SW480 (cell line): Measurements from ENCODE around the gene PCLO.
"Not testable (repeated sequence)": the region's sequence is repeated elsewhere in the genome, so short reads cannot be mapped to it uniquely, and the experiment has no call there.

ENCODE experiments used
- DNase-seq: peaks from one replicate; pipeline ENCODE4 v3.0.0-alpha.2; 2016; ENCODE audit warnings: low spot score

The PCLO gene

DNA sequence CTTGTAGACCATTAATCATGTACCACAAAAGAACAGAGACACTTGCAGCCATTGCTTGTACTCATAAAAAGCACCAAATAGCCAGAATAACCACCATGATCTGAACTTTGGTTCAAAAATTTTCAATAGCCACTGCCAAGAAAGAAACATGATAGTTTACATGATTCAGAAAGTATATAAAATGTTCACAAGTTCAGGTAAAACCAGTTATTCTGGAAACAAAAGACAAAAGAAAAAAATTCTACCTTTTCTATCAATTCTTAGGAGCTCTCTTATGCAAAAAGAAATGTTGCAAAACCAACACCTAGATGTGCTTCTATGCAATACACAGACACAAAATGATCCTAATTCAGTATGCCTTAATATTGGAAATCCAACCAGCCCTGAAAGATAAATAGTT lies 108.7 kb downstream of the PCLO start:
- DNase-seq: no peak

DNA sequence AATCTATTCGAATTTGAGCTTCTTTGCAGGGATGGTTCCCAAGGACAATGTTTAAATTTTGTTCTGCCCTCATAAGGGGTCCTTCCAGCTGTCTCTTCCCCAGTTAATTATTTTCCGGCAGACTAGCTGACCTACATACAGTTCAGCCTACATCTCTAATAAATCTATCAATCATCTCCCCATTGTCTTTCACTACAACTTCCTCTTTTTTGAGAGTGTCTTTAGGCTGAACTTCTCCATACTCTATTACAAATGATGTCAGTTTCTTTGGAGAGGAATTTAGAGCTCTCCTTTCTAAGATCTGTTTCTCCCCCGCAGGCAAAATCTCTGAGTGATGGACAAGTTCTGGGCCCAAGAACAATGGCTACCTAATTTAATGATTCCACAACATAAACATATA lies 122.2 kb downstream of the PCLO start:
- DNase-seq: no peak

DNA sequence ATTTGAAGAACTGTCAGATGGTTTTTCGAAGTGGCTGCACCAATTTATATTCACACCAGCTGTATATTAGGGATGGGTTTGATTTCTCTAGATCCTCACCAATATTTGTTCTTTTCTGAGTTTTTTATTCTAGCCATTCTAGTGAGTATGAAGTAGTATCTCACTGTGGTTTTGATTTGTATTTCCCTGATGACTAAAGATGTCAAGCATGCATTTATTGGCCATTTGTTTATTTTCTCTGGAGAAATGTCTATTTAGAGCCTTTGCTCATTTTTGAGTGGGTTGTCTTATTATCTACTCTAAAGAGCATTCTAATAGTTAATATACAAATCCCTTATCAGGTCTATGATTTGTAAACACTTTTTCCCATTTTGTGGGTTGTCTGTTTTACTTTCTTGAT lies 123.9 kb downstream of the PCLO start:
- DNase-seq: no peak

DNA sequence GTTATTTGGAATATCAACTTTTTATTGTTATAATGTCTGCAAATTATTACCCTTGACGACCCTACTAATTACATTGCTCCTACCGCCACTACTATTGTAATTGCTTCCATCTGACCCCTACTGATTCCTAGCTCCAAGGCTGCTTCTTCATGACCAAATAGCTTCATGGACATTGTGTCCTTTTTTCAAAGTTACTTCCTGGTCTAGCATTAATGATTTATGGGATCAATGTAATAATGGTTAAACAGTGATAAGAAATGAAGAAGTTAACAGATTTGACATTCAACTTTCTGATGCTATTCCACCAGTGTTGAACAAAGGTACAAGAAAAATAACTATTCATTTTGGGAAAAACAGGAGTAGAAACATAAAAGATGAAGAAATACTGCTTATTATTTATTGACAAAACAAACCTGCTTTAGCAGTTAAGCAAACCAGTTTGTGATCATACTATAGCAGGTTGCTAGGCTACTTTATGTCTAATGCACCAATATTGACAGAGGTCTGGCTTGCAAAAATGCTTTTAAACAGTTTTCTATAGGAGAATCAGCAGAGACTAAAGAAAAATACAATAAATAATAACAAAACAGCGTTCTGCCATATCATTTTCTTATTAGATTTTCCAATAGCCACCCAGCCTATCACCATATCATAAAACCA lies 125.8 kb downstream of the PCLO start:
- DNase-seq: no peak

- no peak for DNase-seq
Measured at GRCh38 chr7:83036130-83036529, 126.6 kb downstream of the PCLO start.

DNA sequence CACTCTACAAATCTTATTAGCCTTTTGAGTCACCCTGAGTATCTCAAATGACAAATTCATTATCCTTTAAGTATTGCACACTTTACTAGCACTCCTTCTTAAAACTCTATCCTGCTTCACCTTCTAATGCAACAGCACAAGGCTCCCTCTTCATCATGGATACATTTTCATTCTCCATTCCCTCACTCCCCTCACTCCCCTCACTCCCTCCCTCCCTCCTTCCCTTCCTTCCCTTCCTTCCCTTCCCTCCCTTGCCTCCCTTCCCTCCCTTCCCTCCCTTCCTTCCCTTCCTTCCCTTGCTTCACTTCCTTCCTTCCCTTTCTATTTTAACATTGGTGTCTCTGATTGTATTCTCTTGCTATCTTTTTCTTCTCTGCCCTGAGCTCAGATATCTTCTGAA lies 130.5 kb downstream of the PCLO start:
- no peak for DNase-seq

GRCh38 chr7:83023817-83024665 lies 138.6 kb downstream of the PCLO start:
- DNase-seq: not testable (repeated sequence)

DNA sequence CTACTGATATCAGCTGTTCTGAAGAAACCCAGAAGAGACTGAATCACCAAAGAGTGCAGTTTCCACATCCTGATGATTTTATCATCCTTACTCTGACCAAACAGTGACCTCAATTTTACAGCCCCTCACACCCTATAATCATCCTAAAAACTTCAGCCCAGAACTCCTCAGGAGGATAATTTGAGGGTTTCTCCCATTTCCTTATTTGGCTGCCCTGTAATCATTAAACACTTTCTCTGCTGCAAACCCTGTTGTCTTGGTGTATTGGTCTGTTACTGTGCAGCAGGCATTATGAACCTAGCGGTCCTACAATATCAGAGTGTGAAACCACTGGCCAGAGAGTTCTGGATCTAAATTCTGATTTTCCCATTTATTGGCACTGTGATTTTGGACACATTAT lies 141.7 kb downstream of the PCLO start:
- no peak for DNase-seq

- DNase-seq: no peak
Measured at GRCh38 chr7:83020161-83020560, 142.5 kb downstream of the PCLO start.

DNA sequence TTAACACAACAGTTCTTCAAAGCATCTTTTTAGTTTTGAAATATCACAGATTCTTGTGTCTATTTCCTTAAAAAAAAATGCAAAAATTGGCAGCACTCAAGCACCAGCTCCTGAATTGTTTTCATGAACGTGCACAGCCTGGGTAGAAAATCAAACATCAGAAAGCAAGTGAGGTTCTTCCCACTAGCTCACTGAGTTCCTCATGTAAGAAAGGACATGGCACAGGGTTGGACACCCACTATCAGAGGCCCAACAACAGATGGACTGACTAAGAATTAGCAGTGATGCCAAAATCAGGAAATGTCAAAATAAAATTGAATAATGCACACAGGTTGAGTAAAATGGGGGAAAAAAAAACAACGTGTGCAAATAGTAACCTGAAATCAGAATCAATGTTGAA lies 146.8 kb downstream of the PCLO start:
- DNase-seq: no peak

DNA sequence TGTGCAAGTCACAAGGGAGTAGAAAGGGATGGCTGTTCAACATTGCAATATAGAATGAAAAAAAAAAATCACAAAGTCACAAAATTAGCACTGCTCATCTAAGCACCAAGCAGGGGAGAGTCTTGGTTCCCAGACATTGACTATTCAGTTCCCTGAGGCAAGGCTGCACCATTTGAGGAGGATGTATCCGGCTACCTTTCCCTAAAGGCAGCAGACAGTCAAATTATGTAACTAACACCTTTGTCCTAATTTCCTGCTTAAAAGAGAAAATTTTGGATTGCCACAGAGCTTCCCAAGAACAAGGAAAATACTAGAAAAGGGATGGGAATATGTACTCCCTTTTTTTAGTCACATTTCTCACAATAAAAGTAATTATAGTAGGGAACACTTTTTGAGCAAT lies 148.1 kb downstream of the PCLO start:
- no peak for DNase-seq

GRCh38 chr7:83011954-83012353 lies 150.7 kb downstream of the PCLO start:
- DNase-seq: no peak

DNA sequence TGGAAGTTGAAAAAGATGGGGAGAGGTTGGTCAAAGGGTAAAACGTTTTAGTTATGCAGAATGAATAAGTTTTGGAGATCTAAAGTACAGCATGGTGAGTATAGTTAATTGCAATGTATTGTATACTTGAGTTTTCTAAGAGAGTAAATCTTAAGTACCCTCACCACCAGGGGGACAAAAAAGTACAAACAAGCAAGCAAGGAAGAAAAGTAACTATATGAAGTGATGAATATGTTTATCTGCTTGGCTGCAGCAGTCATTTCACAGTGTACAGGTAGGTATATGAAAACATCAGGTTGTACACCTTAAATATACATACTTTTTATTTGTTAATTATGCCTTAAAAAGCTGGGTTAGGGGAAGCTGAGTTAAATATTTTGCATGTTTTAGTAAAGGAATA lies 157.3 kb downstream of the PCLO start:
- DNase-seq: no peak

GRCh38 chr7:83001362-83002040 lies 161.2 kb downstream of the PCLO start:
- DNase-seq: no peak

DNA sequence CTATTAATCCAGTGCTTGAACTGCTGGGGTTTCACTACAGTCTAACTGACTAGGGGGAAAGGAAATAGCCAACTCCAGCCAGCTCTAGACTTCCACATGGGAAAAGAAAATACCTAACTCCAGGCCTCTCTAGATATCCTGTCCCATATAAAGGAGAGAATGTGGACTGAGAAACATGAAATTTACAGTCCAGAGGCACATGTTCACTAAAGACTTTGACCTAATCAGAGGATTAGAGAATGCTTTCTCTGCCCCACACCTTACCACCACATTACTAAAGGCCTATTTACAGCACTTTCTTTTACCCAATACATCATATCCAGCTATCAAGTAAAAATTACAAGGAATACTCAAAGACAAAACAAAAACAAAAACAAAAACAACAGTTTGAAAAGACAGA lies 164.2 kb downstream of the PCLO start:
- DNase-seq: no peak

- DNase-seq: no peak
Measured at GRCh38 chr7:82985144-82985802, 177.4 kb downstream of the PCLO start.

GRCh38 chr7:82980130-82980788 lies 182.4 kb downstream of the PCLO start:
- no peak for DNase-seq

- no peak for DNase-seq
Measured at GRCh38 chr7:82975811-82976468, 186.7 kb downstream of the PCLO start.

- no peak for DNase-seq
Measured at GRCh38 chr7:82972135-82972534, 190.5 kb downstream of the PCLO start.

DNA sequence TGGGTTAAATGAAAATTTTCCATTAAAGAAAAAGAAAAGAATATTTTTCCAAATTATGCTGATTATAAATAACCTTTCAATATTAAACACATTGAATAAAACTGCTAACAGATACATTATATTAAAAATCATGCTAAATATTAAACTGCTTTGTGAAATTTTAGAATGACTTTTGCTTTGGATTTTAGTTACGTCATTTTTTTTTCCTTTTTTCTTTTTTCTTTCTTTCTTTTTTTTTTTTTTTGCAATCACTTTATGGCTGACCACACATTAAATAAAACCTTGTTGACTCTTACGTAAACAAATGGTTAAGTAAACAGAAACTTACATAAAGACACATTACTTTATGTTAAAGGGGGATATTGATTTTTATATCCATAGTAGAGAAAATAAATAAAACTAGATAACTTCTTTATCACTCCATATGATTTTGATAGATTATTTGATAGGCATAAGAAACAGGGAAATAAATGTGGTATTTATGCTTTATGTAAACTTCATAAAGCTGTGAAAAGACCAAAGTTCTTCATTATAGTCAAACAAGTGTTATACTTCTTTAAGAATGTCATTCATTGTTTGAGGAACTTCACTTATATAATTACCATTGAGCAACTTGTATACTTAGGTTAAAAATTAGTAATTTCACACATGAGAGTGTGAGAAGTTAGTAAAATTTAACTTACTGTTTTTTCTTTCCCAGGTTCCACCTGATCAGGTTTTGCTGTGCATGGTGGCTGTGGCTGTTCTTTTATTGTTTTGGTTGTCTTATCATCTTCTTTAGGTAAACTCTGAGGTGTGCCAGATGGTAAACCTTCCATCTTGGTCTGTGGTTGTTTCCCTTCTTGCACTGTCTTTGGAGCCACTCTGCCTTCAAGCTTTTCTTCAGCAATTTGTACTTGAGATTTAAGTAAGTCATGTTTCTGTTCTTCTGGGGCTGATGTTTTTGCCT lies 197.3 kb downstream of the PCLO start:
- no peak for DNase-seq
